Measurements from ENCODE around the gene E2F4.

The E2F4 gene

GRCh38 chr16:67213197-67214019, 21.5 kb downstream of the E2F4 start:
- ChIA-PET CTCF (interaction anchor here (0.6 to 1.6 kb wide), 4 partner anchors 9 to 507 kb away, joined by 3 to 6 read pairs (median 4); no protein-coding TSS in a partner anchor), POLR2A (no interaction called here)
- 98% methylated on average over 6 of the region's 8 CpGs for WGBS (ENCODE audit: insufficient coverage)
- Histone ChIP-seq H3K36me3 (ENCODE audit: control insufficient read depth in 4 of 4, insufficient read depth in 4 of 4, low read length in 3 of 4) (peaks cover 0 to 13% (median 2%) of the 10 kb centered on the region in 4 experiments), H3K27ac (ENCODE audit: insufficient read depth in 1 of 2, low read depth in 1 of 2, low read length in 2 of 2, poor library complexity in 1 of 2, severe bottlenecking in 2 of 2) (no peak overlapping the region), H3K9me3 (ENCODE audit: control extremely low read depth in 1 of 5, control insufficient read depth in 4 of 5, insufficient read depth in 2 of 5, low read depth in 1 of 5, low read length in 4 of 5) (no peaks in the 10 kb centered on the region), H3K4me3 (ENCODE audit: control insufficient read depth in 1 of 7, extremely low read depth in 1 of 7, insufficient read depth in 4 of 7, low read depth in 2 of 7, low read length in 6 of 7) (no peak overlapping the region), H3K27me3 (replicated peaks in 2 of 5; ENCODE audit: control insufficient read depth in 4 of 5, insufficient read depth in 5 of 5, low read length in 4 of 5) (no peaks in the 10 kb centered on the region), H3K4me1 (ENCODE audit: control extremely low read depth in 1 of 4, control insufficient read depth in 4 of 4, insufficient read depth in 4 of 4, low read length in 3 of 4) (peaks cover 0 to 31% (median 24%) of the 10 kb centered on the region in 4 experiments)
- DNase-seq, result no peak

- Histone ChIP-seq H3K4me3 (ENCODE audit: control insufficient read depth in 1 of 7, extremely low read depth in 1 of 7, insufficient read depth in 4 of 7, low read depth in 2 of 7, low read length in 6 of 7) (no peak overlapping the region), H3K36me3 (ENCODE audit: control insufficient read depth in 4 of 4, insufficient read depth in 4 of 4, low read length in 3 of 4) (peaks cover 0 to 8% (median 2%) of the 10 kb centered on the region in 4 experiments), H3K27ac (ENCODE audit: insufficient read depth in 1 of 2, low read depth in 1 of 2, low read length in 2 of 2, poor library complexity in 1 of 2, severe bottlenecking in 2 of 2) (no peak overlapping the region), H3K9me3 (ENCODE audit: control extremely low read depth in 1 of 5, control insufficient read depth in 4 of 5, insufficient read depth in 2 of 5, low read depth in 1 of 5, low read length in 4 of 5) (no peaks in the 10 kb centered on the region), H3K27me3 (replicated peaks in 2 of 5; ENCODE audit: control insufficient read depth in 4 of 5, insufficient read depth in 5 of 5, low read length in 4 of 5) (no peaks in the 10 kb centered on the region), H3K4me1 (ENCODE audit: control extremely low read depth in 1 of 4, control insufficient read depth in 4 of 4, insufficient read depth in 4 of 4, low read length in 3 of 4) (peaks cover 0 to 35% (median 24%) of the 10 kb centered on the region in 4 experiments)
- CTCF ChIA-PET, result interaction anchor here (1.3 to 1.6 kb wide), 2 partner anchors 8 to 15 kb away, joined by 4 to 6 read pairs; no protein-coding TSS in a partner anchor
- WGBS (ENCODE audit: insufficient coverage), result 78% methylated on average over 5 of the region's 5 CpGs
- POLR2A ChIA-PET, result no interaction called here
- DNase-seq, result no peak
These were observed 23.8 kb downstream of the E2F4 start for GRCh38 chr16:67215706-67216105.

- Histone ChIP-seq H3K36me3 (ENCODE audit: control insufficient read depth in 4 of 4, insufficient read depth in 4 of 4, low read length in 3 of 4) (peaks cover 0 to 7% (median 0%) of the 10 kb centered on the region in 4 experiments), H3K27me3 (replicated peaks in 2 of 5; ENCODE audit: control insufficient read depth in 4 of 5, insufficient read depth in 5 of 5, low read length in 4 of 5) (no peaks in the 10 kb centered on the region), H3K9me3 (ENCODE audit: control extremely low read depth in 1 of 5, control insufficient read depth in 4 of 5, insufficient read depth in 2 of 5, low read depth in 1 of 5, low read length in 4 of 5) (no peaks in the 10 kb centered on the region), H3K4me3 (ENCODE audit: control insufficient read depth in 1 of 7, extremely low read depth in 1 of 7, insufficient read depth in 4 of 7, low read depth in 2 of 7, low read length in 6 of 7) (peak overlapping the region in 2 of 7 experiments; percentile 19 to 59), H3K27ac (ENCODE audit: insufficient read depth in 1 of 2, low read depth in 1 of 2, low read length in 2 of 2, poor library complexity in 1 of 2, severe bottlenecking in 2 of 2) (peak overlapping the region in 1 of 2 experiments; percentile 55), H3K4me1 (ENCODE audit: control extremely low read depth in 1 of 4, control insufficient read depth in 4 of 4, insufficient read depth in 4 of 4, low read length in 3 of 4) (peaks cover 0 to 35% (median 24%) of the 10 kb centered on the region in 4 experiments)
- DNase-seq, result peak; percentile 49 to 72 (median 67)
- CTCF ChIA-PET, result interaction anchor here (0.6 to 3.1 kb wide), 5 partner anchors 10 to 44 kb away, joined by 3 to 13 read pairs (median 5); partner anchors contain the start of gene TMEM208
- POLR2A ChIA-PET, result interaction anchor here (0.8 to 1.3 kb wide), 2 partner anchors 14 to 29 kb away, joined by 3 to 4 read pairs; no protein-coding TSS in a partner anchor
- WGBS (ENCODE audit: insufficient coverage), result 26% methylated on average over 18 of the region's 18 CpGs
These were observed 24.9 kb downstream of the E2F4 start for GRCh38 chr16:67216612-67217490.

- ChIA-PET POLR2A (interaction anchor here (1.3 kb wide), 1 partner anchor 20 kb away, joined by 3 read pairs; no protein-coding TSS in a partner anchor), CTCF (interaction anchor here (0.7 to 1.2 kb wide), 7 partner anchors 8 to 64 kb away, joined by 3 to 4 read pairs (median 3); partner anchors contain the start of gene FHOD1)
- peaks cover 3 to 12% (median 8%) of the 10 kb centered on the region in 4 experiments for H3K36me3 ChIP-seq (ENCODE audit: control insufficient read depth in 4 of 4, insufficient read depth in 4 of 4, low read length in 3 of 4)
- peak overlapping the region in 2 of 7 experiments; percentile 1 to 19 for H3K4me3 ChIP-seq (ENCODE audit: control insufficient read depth in 1 of 7, extremely low read depth in 1 of 7, insufficient read depth in 4 of 7, low read depth in 2 of 7, low read length in 6 of 7)
- DNase-seq, result no peak
- H3K27ac ChIP-seq (ENCODE audit: insufficient read depth in 1 of 2, low read depth in 1 of 2, low read length in 2 of 2, poor library complexity in 1 of 2, severe bottlenecking in 2 of 2), result peak overlapping the region in 1 of 2 experiments; percentile 18
- WGBS (ENCODE audit: insufficient coverage), result 0% methylated on average over 3 of the region's 3 CpGs
- peaks cover 11 to 42% (median 33%) of the 10 kb centered on the region in 4 experiments for H3K4me1 ChIP-seq (ENCODE audit: control extremely low read depth in 1 of 4, control insufficient read depth in 4 of 4, insufficient read depth in 4 of 4, low read length in 3 of 4)
- H3K27me3 ChIP-seq (replicated peaks in 2 of 5; ENCODE audit: control insufficient read depth in 4 of 5, insufficient read depth in 5 of 5, low read length in 4 of 5), result no peaks in the 10 kb centered on the region
- H3K9me3 ChIP-seq (ENCODE audit: control extremely low read depth in 1 of 5, control insufficient read depth in 4 of 5, insufficient read depth in 2 of 5, low read depth in 1 of 5, low read length in 4 of 5), result no peaks in the 10 kb centered on the region
These were observed 32.0 kb downstream of the E2F4 start for GRCh38 chr16:67223992-67224391.

- Histone ChIP-seq H3K27me3 (replicated peaks in 2 of 5; ENCODE audit: control insufficient read depth in 4 of 5, insufficient read depth in 5 of 5, low read length in 4 of 5) (no peaks in the 10 kb centered on the region), H3K4me1 (ENCODE audit: control extremely low read depth in 1 of 4, control insufficient read depth in 4 of 4, insufficient read depth in 4 of 4, low read length in 3 of 4) (peaks cover 11 to 42% (median 32%) of the 10 kb centered on the region in 4 experiments), H3K9me3 (ENCODE audit: control extremely low read depth in 1 of 5, control insufficient read depth in 4 of 5, insufficient read depth in 2 of 5, low read depth in 1 of 5, low read length in 4 of 5) (no peaks in the 10 kb centered on the region), H3K27ac (ENCODE audit: insufficient read depth in 1 of 2, low read depth in 1 of 2, low read length in 2 of 2, poor library complexity in 1 of 2, severe bottlenecking in 2 of 2) (peak overlapping the region; percentile 47 to 88), H3K36me3 (ENCODE audit: control insufficient read depth in 4 of 4, insufficient read depth in 4 of 4, low read length in 3 of 4) (peaks cover 3 to 35% (median 30%) of the 10 kb centered on the region in 4 experiments), H3K4me3 (ENCODE audit: control insufficient read depth in 1 of 7, extremely low read depth in 1 of 7, insufficient read depth in 4 of 7, low read depth in 2 of 7, low read length in 6 of 7) (peak overlapping the region; percentile 47 to 97 (median 90))
- POLR2A ChIA-PET, result interaction anchor here (1.4 to 3.6 kb wide), 3 partner anchors 12 to 19 kb away, joined by 5 to 42 read pairs (median 6); partner anchors contain the start of gene FHOD1
- 8% methylated on average over 12 of the region's 12 CpGs for WGBS (ENCODE audit: insufficient coverage)
- CTCF ChIA-PET, result interaction anchor here (0.6 to 10.7 kb wide), 13 partner anchors 9 to 288 kb away, joined by 3 to 108 read pairs (median 4); partner anchors contain the start of genes ELMO3, EXOC3L1, FHOD1 and SLC9A5
- DNase-seq, result no peak
These were observed 34.4 kb downstream of the E2F4 start for GRCh38 chr16:67226295-67226803.

- Histone ChIP-seq H3K36me3 (ENCODE audit: control insufficient read depth in 4 of 4, insufficient read depth in 4 of 4, low read length in 3 of 4) (peaks cover 3 to 42% (median 36%) of the 10 kb centered on the region in 4 experiments), H3K27ac (ENCODE audit: insufficient read depth in 1 of 2, low read depth in 1 of 2, low read length in 2 of 2, poor library complexity in 1 of 2, severe bottlenecking in 2 of 2) (peak within 1 kb of the TSS; percentile 74 to 88), H3K4me3 (ENCODE audit: control insufficient read depth in 1 of 7, extremely low read depth in 1 of 7, insufficient read depth in 4 of 7, low read depth in 2 of 7, low read length in 6 of 7) (peak within 1 kb of the TSS; percentile 80 to 97 (median 90)), H3K4me1 (ENCODE audit: control extremely low read depth in 1 of 4, control insufficient read depth in 4 of 4, insufficient read depth in 4 of 4, low read length in 3 of 4) (peaks cover 11 to 42% (median 32%) of the 10 kb centered on the region in 4 experiments), H3K27me3 (replicated peaks in 2 of 5; ENCODE audit: control insufficient read depth in 4 of 5, insufficient read depth in 5 of 5, low read length in 4 of 5) (no peaks in the 10 kb centered on the region), H3K9me3 (ENCODE audit: control extremely low read depth in 1 of 5, control insufficient read depth in 4 of 5, insufficient read depth in 2 of 5, low read depth in 1 of 5, low read length in 4 of 5) (no peaks in the 10 kb centered on the region)
- DNase-seq, result peak; percentile 99
- WGBS (ENCODE audit: insufficient coverage), result 0% methylated on average over 42 of the region's 46 CpGs
- CTCF ChIA-PET, result interaction anchor here (0.6 to 10.7 kb wide), 13 partner anchors 9 to 288 kb away, joined by 3 to 108 read pairs (median 5); partner anchors contain the start of genes EXOC3L1, FHOD1 and SLC9A5
- POLR2A ChIA-PET, result interaction anchor here (1.4 to 3.6 kb wide), 3 partner anchors 12 to 19 kb away, joined by 5 to 42 read pairs (median 6); partner anchors contain the start of gene FHOD1
These were observed 35.0 kb downstream of the E2F4 start, which contains the start of gene TMEM208 for GRCh38 chr16:67226804-67227566. Gene TMEM208, plus strand, starts transcription at chr16:67227130. Its CDS starts 89 bp downstream, at chr16:67227219.
